KMS-11 (cell line): ENCODE measurements around the gene PCSK1.

Experiments
- H2AFZ ChIP-seq: fragments of 200-600 bp; sonication (generic); 2 replicates; pipeline ENCODE4 v1.6.1; 2016; ENCODE audit warnings: antibody characterized with exemption, mixed run types, low read depth
- H3K27ac ChIP-seq: fragments of 200-600 bp; sonication (generic); 2 replicates; pipeline ENCODE4 v1.6.1; 2016; ENCODE audit warnings: mild to moderate bottlenecking, mixed run types
- H3K27me3 ChIP-seq: fragments of 200-600 bp; sonication (generic); 2 replicates; pipeline ENCODE4 v1.6.1; 2017; ENCODE audit warnings: mild to moderate bottlenecking, low read depth, mixed run types, moderate library complexity; ENCODE audit not compliant: insufficient read depth
- H3K36me3 ChIP-seq: fragments of 200-600 bp; sonication (generic); 2 replicates; pipeline ENCODE4 v1.6.1; 2017; ENCODE audit warnings: mild to moderate bottlenecking, mixed run types; ENCODE audit not compliant: insufficient read depth
- H3K4me1 ChIP-seq: fragments of 200-600 bp; sonication (generic); 2 replicates; pipeline ENCODE4 v1.6.1; 2016; ENCODE audit warnings: mild to moderate bottlenecking, low read depth, mixed run types; ENCODE audit not compliant: poor library complexity, severe bottlenecking
- H3K4me2 ChIP-seq: fragments of 200-600 bp; sonication (generic); 2 replicates; pipeline ENCODE4 v1.7.0; 2016; ENCODE audit warnings: mild to moderate bottlenecking, mixed run types
- H3K4me3 ChIP-seq: fragments of 200-600 bp; sonication (generic); IDR thresholded peaks from 2 replicates; pipeline ENCODE4 v1.6.1; 2017; ENCODE audit warnings: low read depth, low read length, mixed read lengths; ENCODE audit not compliant: insufficient read depth
- H3K79me2 ChIP-seq: fragments of 200-600 bp; sonication (generic); 2 replicates; pipeline ENCODE4 v1.6.1; 2016; ENCODE audit warnings: low read depth, mixed run types; ENCODE audit not compliant: insufficient read depth
- H3K9ac ChIP-seq: fragments of 200-600 bp; sonication (generic); 2 replicates; pipeline ENCODE4 v1.6.1; 2016; ENCODE audit warnings: mild to moderate bottlenecking, mixed run types
- H4K20me1 ChIP-seq: fragments of 200-600 bp; sonication (generic); 2 replicates; pipeline ENCODE4 v1.6.1; 2016; ENCODE audit warnings: mild to moderate bottlenecking, mixed run types; ENCODE audit not compliant: insufficient read depth
- TF ChIP-seq, protein P1 (sequence below): fragments of 200-600 bp; sonication (generic); conservative IDR thresholded peaks from 2 replicates; pipeline ENCODE4 v1.6.1; 2017; ENCODE audit warnings: low read depth, mild to moderate bottlenecking, antibody characterized with exemption, low read length, moderate library complexity, mixed read lengths

The PCSK1 gene

DNA sequence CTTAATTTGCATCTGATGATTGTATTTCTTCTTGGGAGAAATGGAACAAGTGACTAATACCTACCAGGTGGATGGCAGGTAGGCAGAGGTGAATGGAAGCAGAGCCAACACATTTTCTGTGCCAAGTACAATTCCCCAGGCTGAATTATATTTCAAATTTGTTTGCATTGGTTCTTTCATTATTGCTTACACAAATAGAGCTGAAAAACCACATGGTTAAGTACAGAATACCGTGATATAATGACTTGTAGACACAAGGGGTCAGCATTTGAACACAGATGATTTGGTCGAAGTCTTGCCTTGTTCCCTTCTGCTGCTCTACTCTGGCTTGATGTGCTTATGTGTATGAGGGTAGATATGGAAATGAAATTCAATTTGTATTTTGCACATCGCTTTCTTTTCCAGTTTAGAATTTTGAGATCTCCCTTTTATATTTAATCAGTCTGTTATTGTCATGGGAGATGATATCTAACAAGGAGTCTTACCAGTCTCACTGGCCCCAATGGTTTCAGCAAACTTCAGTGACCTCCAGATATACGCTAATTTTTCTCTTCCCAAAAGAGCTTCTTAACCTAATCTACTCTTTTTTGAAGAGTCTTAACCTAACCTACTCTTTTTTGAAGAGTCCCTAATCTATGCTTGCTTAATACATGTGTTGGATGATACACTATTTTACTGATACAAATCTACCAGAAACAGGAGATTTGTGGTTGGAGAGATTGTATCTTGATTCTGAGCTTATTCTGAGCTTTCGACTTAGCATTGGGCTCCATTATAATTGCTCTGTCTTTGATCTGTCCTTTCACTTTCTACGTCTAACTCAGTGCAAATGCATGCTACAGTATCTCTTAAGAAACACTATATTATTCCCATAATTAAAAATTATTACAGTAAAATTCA is 88.1 kb downstream of the PCSK1 start:
- H3K9ac ChIP-seq, result no peak overlapping the region
- no peak overlapping the region for H3K4me3 ChIP-seq
- TF ChIP-seq, protein P1, sequence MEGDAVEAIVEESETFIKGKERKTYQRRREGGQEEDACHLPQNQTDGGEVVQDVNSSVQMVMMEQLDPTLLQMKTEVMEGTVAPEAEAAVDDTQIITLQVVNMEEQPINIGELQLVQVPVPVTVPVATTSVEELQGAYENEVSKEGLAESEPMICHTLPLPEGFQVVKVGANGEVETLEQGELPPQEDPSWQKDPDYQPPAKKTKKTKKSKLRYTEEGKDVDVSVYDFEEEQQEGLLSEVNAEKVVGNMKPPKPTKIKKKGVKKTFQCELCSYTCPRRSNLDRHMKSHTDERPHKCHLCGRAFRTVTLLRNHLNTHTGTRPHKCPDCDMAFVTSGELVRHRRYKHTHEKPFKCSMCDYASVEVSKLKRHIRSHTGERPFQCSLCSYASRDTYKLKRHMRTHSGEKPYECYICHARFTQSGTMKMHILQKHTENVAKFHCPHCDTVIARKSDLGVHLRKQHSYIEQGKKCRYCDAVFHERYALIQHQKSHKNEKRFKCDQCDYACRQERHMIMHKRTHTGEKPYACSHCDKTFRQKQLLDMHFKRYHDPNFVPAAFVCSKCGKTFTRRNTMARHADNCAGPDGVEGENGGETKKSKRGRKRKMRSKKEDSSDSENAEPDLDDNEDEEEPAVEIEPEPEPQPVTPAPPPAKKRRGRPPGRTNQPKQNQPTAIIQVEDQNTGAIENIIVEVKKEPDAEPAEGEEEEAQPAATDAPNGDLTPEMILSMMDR, result peak; percentile 76
- no peaks in the 10 kb centered on the region for H3K36me3 ChIP-seq
- H3K27me3 ChIP-seq, result no peaks in the 10 kb centered on the region
- H3K4me2 ChIP-seq, result no peak overlapping the region
- no peaks in the 10 kb centered on the region for H3K79me2 ChIP-seq
- no peaks in the 10 kb centered on the region for H3K4me1 ChIP-seq
- H3K27ac ChIP-seq, result no peak overlapping the region
- no peaks in the 10 kb centered on the region for H4K20me1 ChIP-seq
- no peak overlapping the region for H2AFZ ChIP-seq

DNA sequence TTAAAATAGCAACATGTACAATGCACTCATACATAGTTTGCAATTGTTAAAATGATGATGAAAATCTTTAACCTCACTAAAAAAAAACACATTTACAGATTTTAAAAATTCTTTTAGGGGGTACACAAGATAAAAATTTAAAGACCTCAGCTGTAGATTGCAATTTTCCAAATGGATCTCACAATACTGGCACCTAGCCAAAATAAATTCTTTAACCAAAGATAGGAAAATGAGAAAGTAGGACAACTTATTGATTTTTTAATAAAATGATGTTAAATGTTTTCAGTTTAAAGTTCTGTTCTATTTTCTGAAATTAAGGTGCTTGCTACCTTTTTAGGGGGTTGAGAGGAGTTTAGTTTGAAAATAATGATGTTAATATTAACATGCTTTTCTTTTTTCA is 90.0 kb downstream of the PCSK1 start:
- H3K4me2 ChIP-seq, result no peak overlapping the region
- no peak overlapping the region for H3K9ac ChIP-seq
- H3K27me3 ChIP-seq, result no peaks in the 10 kb centered on the region
- TF ChIP-seq, protein P1, result no peak
- no peaks in the 10 kb centered on the region for H3K36me3 ChIP-seq
- no peak overlapping the region for H2AFZ ChIP-seq
- H3K4me1 ChIP-seq, result peaks cover 6% of the 10 kb centered on the region
- no peak overlapping the region for H3K4me3 ChIP-seq
- H3K79me2 ChIP-seq, result no peaks in the 10 kb centered on the region
- no peak overlapping the region for H3K27ac ChIP-seq
- H4K20me1 ChIP-seq, result no peaks in the 10 kb centered on the region

DNA sequence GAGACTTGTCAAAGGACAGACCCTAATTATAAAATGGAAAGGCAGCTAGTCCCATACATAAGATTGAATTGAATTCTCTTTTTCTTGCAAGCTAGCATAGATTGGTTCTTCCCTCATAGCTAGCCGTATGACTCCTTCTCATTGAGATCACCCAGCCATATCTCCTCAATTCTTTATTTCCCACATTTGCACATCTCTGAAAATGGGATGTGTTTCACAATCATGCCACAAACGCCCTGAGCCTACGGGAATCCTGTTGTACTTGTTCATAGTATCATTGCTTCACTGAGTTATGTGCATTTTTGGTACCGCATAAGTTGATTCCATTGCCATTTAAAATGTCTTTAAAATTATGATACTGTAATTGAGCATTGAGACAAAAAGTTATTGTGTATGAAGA is 90.5 kb downstream of the PCSK1 start:
- Histone ChIP-seq H3K4me2 (no peak overlapping the region), H4K20me1 (no peaks in the 10 kb centered on the region), H3K4me1 (peaks cover 10% of the 10 kb centered on the region), H3K79me2 (no peaks in the 10 kb centered on the region), H3K36me3 (no peaks in the 10 kb centered on the region), H2AFZ (no peak overlapping the region), H3K4me3 (no peak overlapping the region), H3K27ac (no peak overlapping the region), H3K27me3 (no peaks in the 10 kb centered on the region), H3K9ac (no peak overlapping the region)
- TF ChIP-seq, protein P1, result no peak
